BLaER1 treated with 17β-estradiol and CSF1 and Interleukin-3, amounts not matched to agents 10 nM and 100 nM (cell line): Measurements from ENCODE around the gene STIM1.
"Not testable (repeated sequence)": the region's sequence is repeated elsewhere in the genome, so short reads cannot be mapped to it uniquely, and the experiment has no call there.

Experiments
- H3K27ac ChIP-seq, 11 experiments: shearing (Covaris generic); formaldehyde crosslinking; 2 replicates each; pipeline ENCODE4 v1.8.1; 2022
- H3K27me3 ChIP-seq, 11 experiments: shearing (Covaris generic); formaldehyde crosslinking; 2 replicates each; pipeline ENCODE4 v1.8.1; 2022
- H3K36me3 ChIP-seq, 11 experiments: shearing (Covaris generic); formaldehyde crosslinking; 2 replicates each; pipeline ENCODE4 v1.8.1; 2022
- H3K4me1 ChIP-seq, 10 experiments: shearing (Covaris generic); formaldehyde crosslinking; 2 replicates each; pipeline ENCODE4 v1.8.1; 2022
- H3K4me2 ChIP-seq, 11 experiments: shearing (Covaris generic); formaldehyde crosslinking; 2 replicates each; pipeline ENCODE4 v1.8.1; 2022
- H3K4me3 ChIP-seq, 10 experiments: shearing (Covaris generic); formaldehyde crosslinking; 2 replicates each; pipeline ENCODE4 v1.8.1; 2022
- H3K9ac ChIP-seq, 11 experiments: shearing (Covaris generic); formaldehyde crosslinking; 2 replicates each; pipeline ENCODE4 v1.8.1; 2022
- H3K9me3 ChIP-seq, 11 experiments: shearing (Covaris generic); formaldehyde crosslinking; replicated peaks in 1 of 11; 2 replicates each; pipeline ENCODE4 v1.8.1; 2022
- H4K20me1 ChIP-seq, 11 experiments: shearing (Covaris generic); formaldehyde crosslinking; 2 replicates each; pipeline ENCODE4 v1.8.1; 2022
- Cebpa-rat ChIP-seq, 11 experiments: shearing (Covaris generic); IDR thresholded peaks; 2 replicates each; pipeline ENCODE4 v1.8.1; 2022

The STIM1 gene

GRCh38 chr11:4111834-4112233 lies 256.4 kb downstream of the STIM1 start:
- H3K4me2 ChIP-seq = no peak overlapping the region
- H3K27ac ChIP-seq = no peak overlapping the region
- no peaks in the 10 kb centered on the region for H3K4me1 ChIP-seq
- H4K20me1 ChIP-seq = peaks cover 0 to 2% (median 0%) of the 10 kb centered on the region in 11 experiments; a peak in 1 of 22 replicates
- no peak overlapping the region for H3K9ac ChIP-seq
- no peaks in the 10 kb centered on the region for H3K9me3 ChIP-seq
- no peak overlapping the region for H3K4me3 ChIP-seq
- no peak for TF ChIP-seq Cebpa-rat (IDR thresholded peaks at IDR 0.05)
- no peaks in the 10 kb centered on the region for H3K27me3 ChIP-seq
- peaks cover 83 to 99% (median 95%) of the 10 kb centered on the region in 11 experiments for H3K36me3 ChIP-seq

GRCh38 chr11:4115128-4115527 lies 259.7 kb downstream of the STIM1 start:
- peaks cover 0 to 5% (median 0%) of the 10 kb centered on the region in 10 experiments; a peak in 1 of 20 replicates for H3K4me1 ChIP-seq
- no peak overlapping the region for H3K4me2 ChIP-seq
- H3K27me3 ChIP-seq = no peaks in the 10 kb centered on the region
- H3K36me3 ChIP-seq = peaks cover 72 to 100% (median 97%) of the 10 kb centered on the region in 11 experiments
- peaks cover 0 to 7% (median 0%) of the 10 kb centered on the region in 11 experiments; a peak in 1 of 22 replicates for H4K20me1 ChIP-seq
- H3K9me3 ChIP-seq = no peaks in the 10 kb centered on the region
- no peak overlapping the region for H3K27ac ChIP-seq
- H3K9ac ChIP-seq = no peak overlapping the region
- no peak for TF ChIP-seq Cebpa-rat (IDR thresholded peaks at IDR 0.05)
- H3K4me3 ChIP-seq = no peak overlapping the region

- Histone ChIP-seq H3K9ac (no peak overlapping the region), H3K9me3 (no peaks in the 10 kb centered on the region), H3K4me2 (no peak overlapping the region), H4K20me1 (peaks cover 0 to 7% (median 0%) of the 10 kb centered on the region in 11 experiments; a peak in 2 of 22 replicates), H3K4me3 (no peak overlapping the region), H3K27ac (no peak overlapping the region), H3K36me3 (peaks cover 71 to 100% (median 97%) of the 10 kb centered on the region in 11 experiments), H3K27me3 (no peaks in the 10 kb centered on the region), H3K4me1 (peaks cover 0 to 5% (median 0%) of the 10 kb centered on the region in 10 experiments; a peak in 1 of 20 replicates)
- TF ChIP-seq Cebpa-rat (IDR thresholded peaks at IDR 0.05) = no peak
These were observed 262.6 kb downstream of the STIM1 start for GRCh38 chr11:4118107-4118506.

GRCh38 chr11:4123218-4123617 lies 267.8 kb downstream of the STIM1 start:
- no peak for TF ChIP-seq Cebpa-rat (IDR thresholded peaks at IDR 0.05)
- Histone ChIP-seq H3K9ac (no peak overlapping the region), H3K4me2 (no peak overlapping the region), H3K9me3 (no peaks in the 10 kb centered on the region), H3K4me1 (peaks cover 0 to 1% (median 0%) of the 10 kb centered on the region in 10 experiments; a peak in 1 of 20 replicates), H3K27me3 (no peaks in the 10 kb centered on the region), H3K4me3 (no peak overlapping the region), H4K20me1 (peaks cover 0 to 3% (median 0%) of the 10 kb centered on the region in 11 experiments; a peak in 3 of 22 replicates), H3K27ac (no peak overlapping the region), H3K36me3 (peaks cover 91 to 100% (median 99%) of the 10 kb centered on the region in 11 experiments)

GRCh38 chr11:4125141-4125540 lies 269.7 kb downstream of the STIM1 start:
- Histone ChIP-seq H3K4me1 (no peaks in the 10 kb centered on the region), H3K27ac (no peak overlapping the region), H3K36me3 (peaks cover 85 to 99% (median 92%) of the 10 kb centered on the region in 11 experiments), H3K27me3 (no peaks in the 10 kb centered on the region), H3K4me3 (no peak overlapping the region), H3K9me3 (no peaks in the 10 kb centered on the region), H4K20me1 (peaks cover 0 to 3% (median 0%) of the 10 kb centered on the region in 11 experiments; a peak in 2 of 22 replicates), H3K9ac (no peak overlapping the region), H3K4me2 (no peak overlapping the region)
- no peak for TF ChIP-seq Cebpa-rat (IDR thresholded peaks at IDR 0.05)

GRCh38 chr11:4127357-4127756 lies 271.9 kb downstream of the STIM1 start:
- Histone ChIP-seq H3K9ac (no peak overlapping the region), H4K20me1 (peaks cover 0 to 3% (median 0%) of the 10 kb centered on the region in 11 experiments; a peak in 1 of 22 replicates), H3K4me1 (no peaks in the 10 kb centered on the region), H3K9me3 (no peaks in the 10 kb centered on the region), H3K27ac (no peak overlapping the region), H3K4me2 (no peak overlapping the region), H3K27me3 (no peaks in the 10 kb centered on the region), H3K4me3 (no peak overlapping the region), H3K36me3 (peaks cover 74 to 99% (median 93%) of the 10 kb centered on the region in 11 experiments)
- TF ChIP-seq Cebpa-rat (IDR thresholded peaks at IDR 0.05) = no peak

- not testable (repeated sequence) for H4K20me1 ChIP-seq
- H3K36me3 ChIP-seq = peaks cover 81 to 99% (median 94%) of the 10 kb centered on the region in 11 experiments
These were observed 274.8 kb downstream of the STIM1 start for GRCh38 chr11:4130219-4130618.

GRCh38 chr11:4134806-4135205 lies 279.3 kb downstream of the STIM1 start:
- Histone ChIP-seq H3K9ac (no peak overlapping the region), H3K27me3 (no peaks in the 10 kb centered on the region), H3K9me3 (peaks cover 17 to 35% (median 28%) of the 10 kb centered on the region in 11 experiments), H3K36me3 (peaks cover 66 to 94% (median 87%) of the 10 kb centered on the region in 11 experiments), H4K20me1 (no peaks in the 10 kb centered on the region), H3K4me2 (no peak overlapping the region), H3K27ac (no peak overlapping the region), H3K4me3 (no peak overlapping the region), H3K4me1 (no peaks in the 10 kb centered on the region)
- TF ChIP-seq Cebpa-rat (IDR thresholded peaks at IDR 0.05) = no peak

More at GRCh38 chr11:4130219-4130618, 274.8 kb downstream of the STIM1 start:
- H3K27ac ChIP-seq, H3K27me3 ChIP-seq, H3K4me1 ChIP-seq, H3K9ac ChIP-seq, H3K4me2 ChIP-seq, H3K9me3 ChIP-seq, H3K4me3 ChIP-seq: not testable (repeated sequence)

GRCh38 chr11:4138497-4138896 lies 283.0 kb downstream of the STIM1 start:
- H3K27me3 ChIP-seq = no peaks in the 10 kb centered on the region
- H3K4me2 ChIP-seq = no peak overlapping the region
- peaks cover 37 to 58% (median 46%) of the 10 kb centered on the region in 11 experiments for H3K9me3 ChIP-seq
- no peaks in the 10 kb centered on the region for H4K20me1 ChIP-seq
- H3K36me3 ChIP-seq = peaks cover 66 to 96% (median 88%) of the 10 kb centered on the region in 11 experiments
- no peak overlapping the region for H3K27ac ChIP-seq
- H3K9ac ChIP-seq = no peak overlapping the region
- H3K4me3 ChIP-seq = no peak overlapping the region
- no peak for TF ChIP-seq Cebpa-rat (IDR thresholded peaks at IDR 0.05)
- no peaks in the 10 kb centered on the region for H3K4me1 ChIP-seq

GRCh38 chr11:4140067-4140636 lies 284.7 kb downstream of the STIM1 start:
- Histone ChIP-seq H3K4me3 (no peak overlapping the region; a peak in 1 of 20 replicates), H3K36me3 (peaks cover 49 to 93% (median 78%) of the 10 kb centered on the region in 11 experiments), H3K27me3 (no peaks in the 10 kb centered on the region), H3K4me2 (no peak overlapping the region), H3K9ac (no peak overlapping the region), H4K20me1 (no peaks in the 10 kb centered on the region), H3K9me3 (peaks cover 37 to 54% (median 46%) of the 10 kb centered on the region in 11 experiments), H3K4me1 (no peaks in the 10 kb centered on the region), H3K27ac (no peak overlapping the region)
- TF ChIP-seq Cebpa-rat (IDR thresholded peaks at IDR 0.05) = no peak
